HG03196 (cell line): ENCODE data around the gene WRNIP1.
A peak's percentile ranks its signal among the peaks of the same experiment; 100 is the strongest.

ENCODE experiments used
- ATAC-seq: cut with Tn5 transposase; IDR thresholded peaks from one replicate; pipeline ENCODE4 v1.9.1; 2021; ENCODE audit not compliant: unreplicated experiment

WRNIP1 gene

DNA sequence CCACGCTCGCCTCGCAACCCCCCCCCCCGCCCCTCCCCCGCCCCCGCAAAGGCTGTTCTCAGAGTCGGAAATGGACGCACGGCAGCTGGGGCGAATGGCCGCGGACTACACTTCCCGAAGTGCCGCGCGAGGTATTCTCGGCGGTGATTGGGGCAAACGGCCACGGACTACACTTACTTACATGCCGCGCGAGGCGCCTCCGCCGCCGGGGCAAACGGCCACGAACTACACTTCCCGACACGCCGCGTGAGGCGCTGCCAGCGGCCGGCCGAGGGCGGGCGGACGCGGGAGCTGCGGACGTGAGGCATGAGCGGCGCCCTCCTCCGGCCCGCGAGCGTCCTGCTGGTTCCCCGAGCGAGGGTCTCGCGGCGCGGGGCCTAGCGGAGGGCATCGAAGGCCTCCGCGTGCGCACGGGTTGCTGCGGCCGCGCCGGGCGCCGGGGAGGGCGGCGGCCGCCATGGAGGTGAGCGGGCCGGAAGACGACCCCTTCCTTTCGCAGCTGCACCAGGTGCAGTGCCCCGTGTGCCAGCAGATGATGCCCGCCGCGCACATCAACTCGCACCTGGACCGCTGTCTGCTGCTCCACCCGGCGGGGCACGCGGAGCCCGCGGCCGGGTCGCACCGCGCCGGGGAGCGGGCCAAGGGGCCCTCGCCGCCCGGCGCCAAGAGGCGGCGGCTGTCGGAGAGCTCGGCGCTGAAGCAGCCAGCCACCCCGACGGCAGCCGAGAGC, at the start of gene WRNIP1:
Gene WRNIP1 (plus strand): TSS at position 228 of the 730 bp plus-strand sequence. CDS start 230 bp downstream, at position 458.
- peak; percentile 91 for ATAC-seq

DNA sequence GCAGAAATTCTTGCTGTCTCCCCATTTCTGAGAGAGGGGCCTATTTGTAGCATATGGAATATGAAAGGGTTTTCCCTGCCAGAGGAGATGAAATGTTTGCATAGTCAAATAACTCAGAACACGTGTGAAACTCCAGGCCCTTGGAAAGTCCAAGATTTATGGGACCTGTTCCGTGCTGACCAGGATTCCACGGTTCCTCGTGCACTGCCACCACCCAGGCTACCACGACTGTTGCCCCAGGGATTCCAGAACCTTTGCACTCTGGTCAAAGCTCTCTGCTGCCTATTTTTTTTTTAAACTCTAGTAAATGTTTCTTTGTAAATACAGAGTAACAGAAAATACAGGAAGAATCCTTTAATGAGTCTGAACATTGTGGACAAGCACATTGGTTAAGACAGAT, 49.5 kb upstream of the WRNIP1 start:
- no peak for ATAC-seq

GRCh38 chr6:2716936-2717700, 48.1 kb upstream of the WRNIP1 start:
- no peak for ATAC-seq

- ATAC-seq, result no peak
Measured at GRCh38 chr6:2718334-2719092, 46.7 kb upstream of the WRNIP1 start.

DNA sequence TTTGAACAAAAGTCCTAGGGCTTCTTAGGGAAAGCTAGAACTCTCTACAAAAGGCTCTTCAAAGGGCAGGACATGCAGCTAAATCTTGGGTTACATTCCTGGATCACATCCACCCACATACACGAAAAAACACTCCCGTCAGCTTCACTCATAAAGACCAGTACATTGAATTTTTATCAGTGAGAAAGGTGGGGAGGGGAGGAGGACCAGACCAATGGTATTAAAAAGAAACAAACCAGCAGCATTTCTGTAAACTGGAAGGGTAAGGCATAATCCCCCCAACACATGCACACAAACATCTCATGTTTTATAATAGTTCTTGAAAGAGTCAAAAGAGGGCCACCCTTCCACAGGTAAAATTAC, 46.1 kb upstream of the WRNIP1 start:
- no peak for ATAC-seq

GRCh38 chr6:2721219-2721618, 44.0 kb upstream of the WRNIP1 start:
- no peak for ATAC-seq

DNA sequence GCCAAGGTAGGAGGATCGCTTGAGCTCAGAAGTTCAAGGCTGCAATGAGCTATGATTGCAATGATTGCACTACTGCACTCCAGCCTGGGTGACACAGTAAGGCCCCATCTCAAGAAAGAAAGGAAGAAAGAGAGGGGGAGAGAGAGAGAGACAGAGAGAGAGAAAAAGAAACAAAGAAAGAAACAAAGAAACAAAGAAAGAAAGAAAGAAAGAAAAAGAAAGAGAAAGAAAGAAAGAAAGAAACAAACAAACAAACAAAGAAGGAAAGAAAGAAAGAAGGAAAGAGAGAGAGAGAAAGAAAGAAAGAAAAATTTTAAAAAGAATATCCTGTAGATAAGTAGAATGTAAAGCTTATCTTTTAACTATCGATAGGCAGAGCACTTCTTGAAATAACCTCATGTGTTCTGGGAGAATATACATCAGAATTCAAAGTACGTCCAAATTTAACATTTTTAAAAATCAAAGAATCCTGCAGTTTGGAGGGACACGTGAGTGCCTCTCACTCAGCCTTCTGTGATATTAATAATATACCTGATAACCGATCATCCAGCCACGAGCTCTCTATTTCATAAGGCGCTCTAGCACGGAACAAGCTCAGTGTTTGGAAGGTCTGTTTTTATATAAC, 39.7 kb upstream of the WRNIP1 start:
- ATAC-seq, result no peak

- peak; percentile 68 for ATAC-seq
Measured at GRCh38 chr6:2725999-2726567, 39.1 kb upstream of the WRNIP1 start.

GRCh38 chr6:2729921-2730320, 35.3 kb upstream of the WRNIP1 start:
- no peak for ATAC-seq

GRCh38 chr6:2730353-2731107, 34.7 kb upstream of the WRNIP1 start:
- no peak for ATAC-seq

GRCh38 chr6:2731281-2731909, 33.8 kb upstream of the WRNIP1 start:
- ATAC-seq, result no peak

DNA sequence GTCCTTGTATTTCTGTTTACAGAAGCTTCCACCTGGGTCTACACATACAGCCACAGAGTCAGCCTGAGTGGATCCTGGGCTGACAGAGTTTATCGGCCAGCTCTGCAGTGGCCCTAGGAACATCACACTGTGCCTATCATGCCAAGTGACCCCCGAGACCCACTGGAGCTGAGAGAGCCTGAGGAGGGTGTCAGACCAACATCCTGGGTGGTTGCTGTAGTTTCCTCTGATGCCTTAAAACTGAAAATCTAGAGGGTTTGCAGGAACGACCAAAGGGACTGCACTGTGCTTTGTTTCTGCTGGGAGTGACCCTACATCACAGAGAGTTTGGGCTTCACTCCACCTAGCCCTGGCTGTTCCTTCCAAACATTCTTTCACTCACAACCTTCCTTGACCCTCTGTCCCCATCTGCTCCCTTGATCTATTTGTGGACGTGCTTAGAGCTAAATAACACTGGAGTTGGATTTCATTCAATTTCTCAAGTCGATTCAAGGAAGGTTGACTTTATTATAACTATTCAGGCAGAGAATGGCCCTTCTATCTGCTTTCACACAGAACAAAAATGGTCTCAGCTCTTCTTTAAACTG, 32.6 kb upstream of the WRNIP1 start:
- ATAC-seq, result no peak

DNA sequence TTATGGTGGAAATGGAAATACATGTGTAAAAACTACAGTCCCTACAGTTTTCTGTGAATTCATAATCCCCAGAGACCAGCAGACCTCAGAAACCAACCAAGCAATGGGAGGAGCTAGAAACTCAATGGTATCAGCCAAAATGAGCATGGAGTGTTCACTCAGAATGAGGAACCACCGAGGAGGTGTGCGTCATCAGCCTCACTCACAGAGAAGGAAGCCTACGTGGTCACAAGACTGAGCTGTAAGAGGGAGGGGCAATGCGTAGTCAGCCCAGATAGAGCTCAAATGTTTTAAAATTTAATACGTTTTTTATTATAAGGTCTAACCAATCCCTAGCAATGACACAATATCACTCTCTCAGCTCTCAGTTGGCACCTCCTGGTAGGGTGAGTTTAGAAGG, 31.9 kb upstream of the WRNIP1 start:
- peak; percentile 84 for ATAC-seq

DNA sequence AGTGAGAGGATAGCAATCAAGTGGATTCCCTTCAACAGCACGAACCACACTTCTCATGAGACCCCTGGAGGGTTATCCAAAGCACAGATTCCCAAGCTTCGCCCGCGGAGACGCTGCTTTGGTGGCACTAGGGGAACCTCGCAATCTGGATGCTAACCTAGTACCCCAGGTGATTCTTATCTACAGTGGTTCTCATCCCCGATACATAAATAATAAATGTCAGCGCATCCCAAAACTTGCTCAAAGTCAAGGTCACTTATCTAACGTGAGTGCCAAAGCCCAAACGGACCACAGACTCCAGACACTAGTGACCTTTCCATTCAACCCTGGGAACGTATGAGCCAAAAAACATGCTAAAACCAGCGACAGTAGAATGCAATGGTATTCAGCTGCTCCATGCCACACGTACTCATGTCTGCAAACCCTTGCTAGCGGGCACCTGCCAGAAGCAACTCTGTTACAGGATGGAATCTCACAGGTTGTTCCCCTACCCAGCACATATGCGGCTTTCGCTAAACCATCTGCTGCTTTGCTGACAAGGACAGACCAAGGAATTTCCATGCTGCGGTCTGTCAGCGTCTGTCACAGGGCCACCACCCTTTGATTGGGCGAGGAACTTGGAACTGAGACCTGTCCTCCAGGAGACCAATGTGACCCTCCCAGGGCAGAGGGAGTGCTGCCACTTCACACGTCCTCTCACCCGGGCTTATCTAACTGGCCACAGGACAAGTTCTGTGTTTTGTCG, 31.3 kb upstream of the WRNIP1 start:
- ATAC-seq, result no peak

- no peak for ATAC-seq
Measured at GRCh38 chr6:2734488-2735166, 30.6 kb upstream of the WRNIP1 start.

DNA sequence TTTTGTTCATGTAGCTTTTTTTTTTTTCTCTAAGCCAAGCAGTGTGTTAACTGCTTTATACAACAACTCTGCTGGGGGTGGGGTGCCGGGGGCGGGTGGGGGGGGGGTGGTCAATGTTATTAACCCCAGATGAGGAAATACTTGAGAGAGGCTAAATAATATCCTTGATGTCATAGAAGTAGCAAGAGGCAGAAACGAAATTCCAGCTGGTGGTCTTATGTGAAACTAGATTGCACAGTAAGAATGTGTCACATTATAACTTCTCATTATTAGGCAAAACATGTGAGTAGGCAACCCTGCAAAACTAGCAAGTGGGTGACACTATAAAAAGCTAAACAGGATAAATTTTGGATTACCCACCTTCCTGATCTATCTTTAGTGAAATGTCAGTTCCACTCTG, 27.3 kb upstream of the WRNIP1 start:
- ATAC-seq, result no peak

- ATAC-seq, result no peak
Measured at GRCh38 chr6:2738373-2738979, 26.7 kb upstream of the WRNIP1 start.

DNA sequence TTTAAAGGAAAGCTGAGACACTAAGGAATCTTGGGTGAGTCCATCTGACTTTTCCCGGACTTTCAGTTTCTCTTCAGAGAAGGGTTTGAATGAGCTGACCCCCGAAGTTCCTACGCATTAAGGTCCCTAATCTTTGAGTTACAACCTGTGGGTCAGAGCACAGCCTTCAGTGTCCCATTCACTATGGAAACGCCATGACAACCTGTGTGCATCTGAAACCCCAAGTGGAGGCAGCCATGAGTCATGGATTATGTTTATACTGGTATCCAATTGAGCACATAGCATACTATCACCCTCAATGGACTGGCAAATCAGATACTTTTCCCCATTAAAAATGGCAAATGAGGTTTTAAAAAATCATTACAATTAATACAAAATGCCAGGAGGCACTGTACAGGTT, 25.9 kb upstream of the WRNIP1 start:
- no peak for ATAC-seq
